HCT116 (cell line): ENCODE measurements around the gene CUBN. TPM values are rescaled to one million over a fixed set of nuclear protein-coding genes. Genes with fewer than 3 reads are reported as not detected.
A peak's percentile ranks its signal among the peaks of the same experiment; 100 is the strongest.

ENCODE experiments used
- ATAC-seq: fragments of 200-7000 bp; cut with Tn5 transposase; 2 replicates; pipeline ENCODE4 v1.9.1; 2020; ENCODE audit warnings: mild to moderate bottlenecking, moderate library complexity
- BruUV-seq: library from RNA; stranded (reverse); fragments of 400-500 nt; replicated peaks from 2 replicates; lab custom pipeline; 2021; lab: Mats Ljungman, UMichigan
- CTCF ChIA-PET: fragments of 300-600 bp; sonication (Branson Sonifier 250); formaldehyde crosslinking; loops from one replicate; lab custom pipeline; 2021; ENCODE audit warnings: antibody characterized with exemption; lab: Charles Lee
- POLR2A ChIA-PET: fragments of 300-600, 350-600 bp; sonication (Branson Sonifier 250); formaldehyde crosslinking; loops from one replicate; lab custom pipeline; 2021; ENCODE audit warnings: antibody characterized with exemption; lab: Charles Lee
- RAD21 ChIA-PET, 2 experiments: fragments of 300-600 bp; sonication (Branson Sonifier 250); formaldehyde crosslinking; loops; one replicate each; lab custom pipeline; 2023; ENCODE audit warnings: low total read pairs in 2 of 2; ENCODE audit not compliant: uncharacterized antibody in 2 of 2, unreplicated experiment in 2 of 2, low non-redundant PET in 1 of 2; lab: Charles Lee
- DNase-seq: peaks from one replicate; pipeline ENCODE4 v3.0.0-alpha.2; 2010; ENCODE audit warnings: low read depth, low spot score
- H2AFZ ChIP-seq: fragments of 200-600 bp; shearing (Covaris generic), sonication (generic); 2 replicates; pipeline ENCODE4 v1.6.1; 2017; ENCODE audit warnings: low read depth, mixed run types, mixed read lengths, antibody characterized with exemption, low read length; ENCODE audit not compliant: poor library complexity, severe bottlenecking
- H3K27ac ChIP-seq: 2 replicates; pipeline ENCODE4 v1.5.1; 2012; ENCODE audit warnings: low read depth, low read length
- H3K27me3 ChIP-seq: fragments of 200-600 bp; sonication (generic); 2 replicates; pipeline ENCODE4 v1.6.1; 2016; ENCODE audit warnings: mixed run types, low read length, mixed read lengths; ENCODE audit not compliant: insufficient read depth
- H3K36me3 ChIP-seq, 2 experiments: fragments of 200-500 bp in 1 of 2; fragments of 200-600 bp in 1 of 2; sonication (Bioruptor generic) in 1 of 2; sonication (generic) in 1 of 2; 2 replicates each; pipeline versions ENCODE4 v1.5.1 to v1.6.1; 2014 to 2016; ENCODE audit warnings: low read length in 2 of 2, inconsistent platforms in 1 of 2, mixed read lengths in 1 of 2, mixed run types in 1 of 2; ENCODE audit not compliant: insufficient read depth in 2 of 2, control insufficient read depth in 1 of 2
- H3K4me1 ChIP-seq, 2 experiments: fragments of 200-600 bp in 1 of 2; sonication (generic) in 1 of 2; 2 replicates each; pipeline versions ENCODE4 v1.5.1 to v1.6.1; 2012 to 2017; ENCODE audit warnings: low read length in 2 of 2, inconsistent platforms in 1 of 2, mild to moderate bottlenecking in 1 of 2, mixed read lengths in 1 of 2, mixed run types in 1 of 2, moderate library complexity in 1 of 2; ENCODE audit not compliant: insufficient read depth in 2 of 2, control insufficient read depth in 1 of 2
- H3K4me2 ChIP-seq: fragments of 200-600 bp; sonication (generic); 2 replicates; pipeline ENCODE4 v1.6.1; 2017; ENCODE audit warnings: mixed run types, low read length, mixed read lengths
- H3K4me3 ChIP-seq, 2 experiments: fragments of 200-600 bp in 1 of 2; sonication (generic) in 1 of 2; replicated peaks in 1 of 2; 2 replicates each; pipeline ENCODE4 v1.5.1; 2011 to 2016; ENCODE audit warnings: low read length in 2 of 2, control low read depth in 1 of 2, low read depth in 1 of 2, mild to moderate bottlenecking in 1 of 2, mixed read lengths in 1 of 2, mixed run types in 1 of 2
- H3K79me2 ChIP-seq: fragments of 200-600 bp; sonication (generic); 2 replicates; pipeline ENCODE4 v1.6.1; 2017; ENCODE audit warnings: mild to moderate bottlenecking, mixed run types, low read length, moderate library complexity, mixed read lengths; ENCODE audit not compliant: insufficient read depth
- H3K9ac ChIP-seq: fragments of 200-600 bp; sonication (generic); 2 replicates; pipeline ENCODE4 v1.6.1; 2016; ENCODE audit warnings: low read length, mixed read lengths
- H3K9me2 ChIP-seq: fragments of 200-600 bp; sonication (generic), shearing (Covaris generic); 2 replicates; pipeline ENCODE4 v1.6.1; 2017; ENCODE audit warnings: mixed run types, mild to moderate bottlenecking, moderate library complexity; ENCODE audit not compliant: insufficient read depth
- H3K9me3 ChIP-seq, 2 experiments: fragments of 200-500 bp in 1 of 2; fragments of 200-600 bp in 1 of 2; sonication (Bioruptor generic) in 1 of 2; sonication (generic) in 1 of 2; 2 replicates each; pipeline ENCODE4 v1.6.1; 2014 to 2017; ENCODE audit warnings: low read length in 2 of 2, mixed read lengths in 2 of 2, inconsistent platforms in 1 of 2, low read depth in 1 of 2, mild to moderate bottlenecking in 1 of 2, mixed run types in 1 of 2, moderate library complexity in 1 of 2; ENCODE audit not compliant: control insufficient read depth in 1 of 2, insufficient read depth in 1 of 2
- H4K20me1 ChIP-seq: fragments of 200-600 bp; sonication (generic), shearing (Covaris generic); 2 replicates; pipeline ENCODE4 v1.6.1; 2017; ENCODE audit warnings: mixed run types, mild to moderate bottlenecking, moderate library complexity; ENCODE audit not compliant: insufficient read depth
- ATF3 ChIP-seq: IDR thresholded peaks from 2 replicates; pipeline ENCODE4 v1.6.1; 2012
- CBX3 ChIP-seq: IDR thresholded peaks from 2 replicates; pipeline ENCODE4 v1.6.1; 2012; ENCODE audit warnings: low read depth
- CEBPB ChIP-seq: IDR thresholded peaks from 2 replicates; pipeline ENCODE4 v1.6.1; 2012; ENCODE audit warnings: low read depth
- EGR1 ChIP-seq: IDR thresholded peaks from 2 replicates; pipeline ENCODE4 v1.6.1; 2012; ENCODE audit warnings: low read depth
- ELF1 ChIP-seq: IDR thresholded peaks from 2 replicates; pipeline ENCODE4 v1.6.1; 2012; ENCODE audit warnings: low read depth, borderline replicate concordance
- EZH2 ChIP-seq: fragments of 200-600 bp; sonication (generic); IDR thresholded peaks from 2 replicates; pipeline ENCODE4 v1.6.1; 2017; ENCODE audit warnings: antibody characterized with exemption, mixed run types
- JUND ChIP-seq: IDR thresholded peaks from 2 replicates; pipeline ENCODE4 v1.6.1; 2012
- MAX ChIP-seq: IDR thresholded peaks from 2 replicates; pipeline ENCODE4 v1.6.1; 2012
- POLR2A ChIP-seq: IDR thresholded peaks from 2 replicates; pipeline ENCODE4 v1.7.0; 2011; ENCODE audit warnings: borderline replicate concordance; ENCODE audit not compliant: insufficient read depth, insufficient read length; ENCODE audit errors: extremely low read depth
- RAD21 ChIP-seq: IDR thresholded peaks from 2 replicates; pipeline ENCODE4 v1.6.1; 2012; ENCODE audit warnings: low read depth, mild to moderate bottlenecking
- REST ChIP-seq: IDR thresholded peaks from 2 replicates; pipeline ENCODE4 v1.6.1; 2012; ENCODE audit warnings: low read depth
- SP1 ChIP-seq: IDR thresholded peaks from 2 replicates; pipeline ENCODE4 v1.6.1; 2012; ENCODE audit warnings: low read depth
- ZBTB33 ChIP-seq: IDR thresholded peaks from 2 replicates; pipeline ENCODE4 v1.6.1; 2011; ENCODE audit warnings: mild to moderate bottlenecking, low read length, moderate library complexity; ENCODE audit not compliant: insufficient replicate concordance; ENCODE audit errors: extremely low read depth
- ZNF274 ChIP-seq: fragments of 200-500 bp; sonication (Bioruptor generic); IDR thresholded peaks from 2 replicates; pipeline ENCODE4 v1.6.1; 2014; ENCODE audit warnings: mild to moderate bottlenecking, low read depth, low read length, inconsistent platforms
- intact Hi-C: fragments of 100-400 bp; cut with micrococcal nuclease; formaldehyde crosslinking; loops from 2 replicates; pipeline ENCODE4 v1.10.0; 2022
- total RNA-seq: library from RNA; stranded (reverse); gene quantifications from one replicate; pipeline ENCODE4 v1.2.1, GENCODE V29; 2021; ENCODE audit not compliant: unreplicated experiment

Gene CUBN
- total RNA-seq, 1 experiment from 2014 or later, result 1.2 TPM

- H3K4me3 ChIP-seq, result no peak overlapping the region
- H3K27ac ChIP-seq, result no peak overlapping the region
- no peak overlapping the region for H2AFZ ChIP-seq
- H3K27me3 ChIP-seq, result no peaks in the 10 kb centered on the region
- TF ChIP-seq JUND, result no peak
- TF ChIP-seq ATF3, result no peak
- TF ChIP-seq REST, result no peak
- TF ChIP-seq POLR2A, result no peak
- TF ChIP-seq ZNF274, result no peak
- no peak for TF ChIP-seq ZBTB33
- TF ChIP-seq RAD21, result no peak
- TF ChIP-seq ELF1, result no peak
- TF ChIP-seq CBX3, result no peak
- no peak for TF ChIP-seq SP1
- no peak for TF ChIP-seq EGR1
- TF ChIP-seq EZH2, result no peak
- no peak for TF ChIP-seq CEBPB
- no peak for TF ChIP-seq MAX
- TF ChIP-seq, all 23 proteins: peak for 0
- CTCF ChIA-PET, result no interaction called here
- POLR2A ChIA-PET, result interaction anchor here (0.8 to 1.6 kb wide), 2 partner anchors 24 kb away, joined by 3 to 5 read pairs; no protein-coding TSS in a partner anchor
- Histone ChIP-seq H3K36me3 (no peaks in the 10 kb centered on the region), H3K9ac (no peak overlapping the region), H3K9me3 (no peaks in the 10 kb centered on the region), H4K20me1 (no peaks in the 10 kb centered on the region), H3K4me1 (peaks cover 0 to 10% of the 10 kb centered on the region in 2 experiments; a peak in 2 of 4 replicates), H3K9me2 (no peaks in the 10 kb centered on the region), H3K4me2 (peak overlapping the region; percentile 34), H3K79me2 (no peaks in the 10 kb centered on the region)
- DNase-seq (no peak), ATAC-seq (no peak)
- RAD21 ChIA-PET, result no interaction called here
- intact Hi-C loops, result no loop called here
- BruUV-seq, result no TSS peak
These were observed 261.6 kb downstream of the CUBN start for GRCh38 chr10:16867990-16868389.
